ENCODE results near the gene ATP4B.

Gene ATP4B

GRCh38 chr13:113632706-113633484, 25.1 kb downstream of the ATP4B start:
- Histone ChIP-seq H3K79me2 (ENCODE audit: low read length) (peaks cover 59% of the 10 kb centered on the region), H2AFZ (ENCODE audit: low read length) (no peak overlapping the region), H3K4me2 (ENCODE audit: low read depth, low read length) (no peak overlapping the region), H3K27me3 (replicated peaks; ENCODE audit: insufficient read depth, low read length) (no peaks in the 10 kb centered on the region), H3K27ac (ENCODE audit: low read length) (no peak overlapping the region), H3F3A (ENCODE audit: insufficient read depth, low read length) (no peaks in the 10 kb centered on the region), H3K9me3 (replicated peaks; ENCODE audit: insufficient read depth, low read length) (no peaks in the 10 kb centered on the region), H3K4me1 (ENCODE audit: low read length) (no peaks in the 10 kb centered on the region), H3K9ac (ENCODE audit: low read length) (no peak overlapping the region), H3K9me2 (replicated peaks; ENCODE audit: insufficient read depth, low read length) (no peaks in the 10 kb centered on the region), H3K36me3 (replicated peaks; ENCODE audit: insufficient read depth, low read length) (peaks cover 36% of the 10 kb centered on the region), H4K20me1 (ENCODE audit: insufficient read depth, low read length) (peaks cover 10% of the 10 kb centered on the region), H3K4me3 (ENCODE audit: low read length) (no peak overlapping the region)
- no peak for DNase-seq
- no peak for TF ChIP-seq EZH2phosphoT487 (IDR thresholded peaks at IDR 0.05; ENCODE audit: low read length)
- TF ChIP-seq EZH2 (optimal IDR thresholded peaks at IDR 0.05; ENCODE audit: low read depth, low read length): no peak
- TF ChIP-seq CTCF (IDR thresholded peaks at IDR 0.05; ENCODE audit: low read length): no peak

GRCh38 chr13:113631341-113632095, 26.5 kb downstream of the ATP4B start:
- Histone ChIP-seq H3K4me1 (ENCODE audit: low read length) (no peaks in the 10 kb centered on the region), H4K20me1 (ENCODE audit: insufficient read depth, low read length) (peaks cover 10% of the 10 kb centered on the region), H3K9me3 (replicated peaks; ENCODE audit: insufficient read depth, low read length) (no peaks in the 10 kb centered on the region), H2AFZ (ENCODE audit: low read length) (no peak overlapping the region), H3F3A (ENCODE audit: insufficient read depth, low read length) (no peaks in the 10 kb centered on the region), H3K27me3 (replicated peaks; ENCODE audit: insufficient read depth, low read length) (no peaks in the 10 kb centered on the region), H3K79me2 (ENCODE audit: low read length) (peaks cover 72% of the 10 kb centered on the region), H3K27ac (ENCODE audit: low read length) (no peak overlapping the region), H3K36me3 (replicated peaks; ENCODE audit: insufficient read depth, low read length) (peaks cover 34% of the 10 kb centered on the region), H3K9ac (ENCODE audit: low read length) (no peak overlapping the region), H3K4me3 (ENCODE audit: low read length) (no peak overlapping the region), H3K9me2 (replicated peaks; ENCODE audit: insufficient read depth, low read length) (no peaks in the 10 kb centered on the region), H3K4me2 (ENCODE audit: low read depth, low read length) (no peak overlapping the region)
- DNase-seq: no peak
- no peak for TF ChIP-seq EZH2phosphoT487 (IDR thresholded peaks at IDR 0.05; ENCODE audit: low read length)
- TF ChIP-seq CTCF (IDR thresholded peaks at IDR 0.05; ENCODE audit: low read length): no peak
- no peak for TF ChIP-seq EZH2 (optimal IDR thresholded peaks at IDR 0.05; ENCODE audit: low read depth, low read length)

- H3K36me3 ChIP-seq (replicated peaks; ENCODE audit: insufficient read depth, low read length): peaks cover 35% of the 10 kb centered on the region
- H3F3A ChIP-seq (ENCODE audit: insufficient read depth, low read length): no peaks in the 10 kb centered on the region
- H3K9me3 ChIP-seq (replicated peaks; ENCODE audit: insufficient read depth, low read length): no peaks in the 10 kb centered on the region
- no peaks in the 10 kb centered on the region for H3K9me2 ChIP-seq (replicated peaks; ENCODE audit: insufficient read depth, low read length)
- H3K79me2 ChIP-seq (ENCODE audit: low read length): peaks cover 80% of the 10 kb centered on the region
- no peak overlapping the region for H3K9ac ChIP-seq (ENCODE audit: low read length)
- no peak for TF ChIP-seq CTCF (IDR thresholded peaks at IDR 0.05; ENCODE audit: low read length)
- no peak for TF ChIP-seq EZH2phosphoT487 (IDR thresholded peaks at IDR 0.05; ENCODE audit: low read length)
- TF ChIP-seq EZH2 (optimal IDR thresholded peaks at IDR 0.05; ENCODE audit: low read depth, low read length): no peak
- peaks cover 10% of the 10 kb centered on the region for H4K20me1 ChIP-seq (ENCODE audit: insufficient read depth, low read length)
- H3K4me1 ChIP-seq (ENCODE audit: low read length): no peaks in the 10 kb centered on the region
- H3K4me2 ChIP-seq (ENCODE audit: low read depth, low read length): no peak overlapping the region
- DNase-seq: no peak
- no peak overlapping the region for H2AFZ ChIP-seq (ENCODE audit: low read length)
- H3K4me3 ChIP-seq (ENCODE audit: low read length): no peak overlapping the region
- no peaks in the 10 kb centered on the region for H3K27me3 ChIP-seq (replicated peaks; ENCODE audit: insufficient read depth, low read length)
- no peak overlapping the region for H3K27ac ChIP-seq (ENCODE audit: low read length)
These were observed 27.2 kb downstream of the ATP4B start for GRCh38 chr13:113630804-113631203.

Measured in MM.1S (cell line).